Skeletal muscle cell (primary cell): ENCODE measurements around the gene CSF2RB.

Experiments used
- DNase-seq: peaks from one replicate; pipeline ENCODE4 v3.0.0-alpha.2; 2010; ENCODE audit warnings: low read depth
- H3K4me3 ChIP-seq: 2 replicates; pipeline ENCODE4 v1.5.1; 2011; ENCODE audit warnings: low read depth, mild to moderate bottlenecking, control low read depth, low read length, moderate library complexity

The CSF2RB gene

GRCh38 chr22:36885474-36885873 lies 28.0 kb upstream of the CSF2RB start:
- no peak for DNase-seq

GRCh38 chr22:36886016-36886415 lies 27.4 kb upstream of the CSF2RB start:
- no peak overlapping the region for H3K4me3 ChIP-seq

More at GRCh38 chr22:36885474-36885873, 28.0 kb upstream of the CSF2RB start:
- H3K4me3 ChIP-seq: no peak overlapping the region

DNA sequence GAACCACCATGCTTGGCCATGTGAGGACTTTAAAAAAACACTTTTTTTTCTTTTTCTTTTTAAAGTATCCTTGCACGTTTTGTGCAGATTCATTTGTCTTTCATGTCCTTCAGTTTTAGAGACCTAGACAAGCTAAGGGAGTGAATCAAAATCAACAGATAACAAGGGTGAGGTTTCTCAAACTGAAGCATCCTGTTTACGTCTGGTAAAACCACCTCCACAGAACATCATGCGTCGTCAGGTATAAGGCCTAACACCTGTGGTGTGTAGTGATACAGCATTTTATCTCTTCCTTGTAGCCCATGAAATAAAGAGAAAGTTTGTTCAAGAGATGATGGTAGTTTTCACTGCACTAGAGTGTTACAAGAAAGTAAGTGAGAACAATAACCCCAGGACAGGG lies 26.3 kb upstream of the CSF2RB start:
- no peak for DNase-seq

More at GRCh38 chr22:36886016-36886415, 27.4 kb upstream of the CSF2RB start:
- no peak for DNase-seq

GRCh38 chr22:36891646-36892045 lies 21.8 kb upstream of the CSF2RB start:
- H3K4me3 ChIP-seq: no peak overlapping the region
- no peak for DNase-seq

More for the DNA sequence above, 26.3 kb upstream of the CSF2RB start:
- no peak overlapping the region for H3K4me3 ChIP-seq

GRCh38 chr22:36892292-36892691 lies 21.1 kb upstream of the CSF2RB start:
- H3K4me3 ChIP-seq: no peak overlapping the region
- DNase-seq: no peak

DNA sequence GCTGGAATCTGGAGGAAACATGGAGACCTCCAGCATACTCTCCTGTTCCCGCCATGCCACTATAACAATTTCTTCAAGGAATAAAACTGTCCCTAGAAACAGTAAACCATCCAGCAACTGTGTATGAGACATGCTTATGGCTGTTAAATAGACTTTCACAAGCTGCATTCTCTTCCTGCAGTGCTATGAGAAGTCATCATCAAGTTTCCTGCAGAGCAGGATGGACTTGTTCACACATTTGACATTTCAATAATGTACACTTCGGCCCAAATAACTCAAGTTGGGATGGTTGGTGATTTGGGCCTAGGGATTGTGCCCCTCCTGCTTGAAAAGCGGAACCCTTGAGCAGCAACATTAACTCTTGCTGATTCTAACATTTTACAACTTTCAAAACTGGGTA lies 20.2 kb upstream of the CSF2RB start:
- no peak overlapping the region for H3K4me3 ChIP-seq
- DNase-seq: no peak

DNA sequence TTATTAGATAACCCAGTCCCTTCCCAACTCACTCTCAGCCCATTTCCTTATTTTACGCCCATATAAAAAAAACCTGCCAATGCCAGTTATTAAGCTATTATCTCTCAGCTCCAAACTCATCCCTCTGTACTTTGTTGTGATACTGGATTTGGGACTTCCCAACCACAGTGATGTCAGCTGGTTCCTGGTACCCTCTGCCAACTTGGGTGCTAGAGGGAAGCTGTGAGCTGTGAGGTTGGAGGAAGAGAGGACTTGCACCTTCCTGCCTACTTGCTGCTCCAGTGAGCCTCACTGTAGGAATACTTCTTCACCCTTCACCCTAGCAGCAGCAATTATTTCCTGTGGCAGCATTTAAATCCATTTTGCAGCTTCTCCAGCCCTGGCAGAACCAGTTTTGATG lies 19.2 kb upstream of the CSF2RB start:
- no peak for DNase-seq
- H3K4me3 ChIP-seq: no peak overlapping the region

DNA sequence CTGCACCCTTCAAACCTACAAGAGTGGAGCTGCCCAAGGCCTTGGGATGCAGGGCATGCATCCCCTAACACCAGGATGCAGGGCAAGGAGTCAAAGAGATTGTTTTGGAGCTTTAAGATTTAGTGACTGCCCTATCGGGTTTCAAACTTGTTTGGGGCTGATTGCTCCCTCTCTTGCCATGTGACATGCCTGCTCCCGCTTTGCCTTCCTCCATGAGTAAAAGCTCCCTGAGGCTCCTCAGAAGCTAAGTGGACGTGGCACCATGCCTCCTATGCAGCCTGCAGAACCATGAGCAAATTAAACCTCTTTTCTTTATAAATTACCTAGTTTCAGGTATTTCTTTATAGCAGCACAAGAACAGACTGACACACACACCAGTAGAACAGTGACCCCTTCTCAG lies 15.8 kb upstream of the CSF2RB start:
- no peak overlapping the region for H3K4me3 ChIP-seq

GRCh38 chr22:36898690-36899089 lies 14.7 kb upstream of the CSF2RB start:
- DNase-seq: no peak
- H3K4me3 ChIP-seq: no peak overlapping the region

More for the DNA sequence above, 15.8 kb upstream of the CSF2RB start:
- DNase-seq: no peak

GRCh38 chr22:36899498-36899897 lies 13.9 kb upstream of the CSF2RB start:
- no peak for DNase-seq
- H3K4me3 ChIP-seq: no peak overlapping the region

GRCh38 chr22:36900225-36900624 lies 13.2 kb upstream of the CSF2RB start:
- no peak overlapping the region for H3K4me3 ChIP-seq
- no peak for DNase-seq

GRCh38 chr22:36900880-36901279 lies 12.5 kb upstream of the CSF2RB start:
- no peak for DNase-seq
- no peak overlapping the region for H3K4me3 ChIP-seq

DNA sequence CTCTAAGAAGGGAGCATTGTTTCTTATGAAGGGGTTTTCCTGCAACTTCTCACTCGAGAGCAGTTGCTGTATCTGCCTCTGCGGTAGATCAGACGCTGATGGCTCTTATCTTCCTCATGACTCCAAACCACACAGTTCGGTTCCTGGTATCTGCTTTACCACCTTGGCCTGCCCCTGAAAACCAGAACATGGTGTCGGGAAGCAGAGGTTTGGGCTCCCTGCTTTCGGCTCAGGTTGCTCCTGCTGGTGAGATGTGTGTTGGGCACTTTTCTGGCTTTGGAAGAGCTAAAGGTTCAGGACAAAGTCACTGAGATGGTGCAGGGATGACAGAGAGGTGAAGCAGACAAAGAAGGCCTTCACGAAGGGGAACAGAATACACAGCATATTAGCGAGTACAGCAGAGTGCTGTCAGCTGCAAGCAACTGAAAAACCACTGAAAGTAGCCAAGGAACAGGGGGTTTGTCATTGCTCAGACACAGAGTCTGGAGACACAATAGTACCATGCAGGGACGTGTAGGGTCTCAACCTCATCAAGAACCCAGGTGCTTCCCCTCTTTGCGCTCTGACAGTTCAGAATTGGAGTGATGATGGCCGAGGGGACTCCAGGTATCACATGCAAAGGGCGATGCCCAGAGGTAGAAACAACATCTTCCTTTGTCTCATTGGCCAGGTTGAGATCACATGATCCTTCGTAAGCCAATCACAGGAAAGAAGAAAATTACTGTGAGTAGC lies 11.9 kb upstream of the CSF2RB start:
- DNase-seq: no peak
- no peak overlapping the region for H3K4me3 ChIP-seq

DNA sequence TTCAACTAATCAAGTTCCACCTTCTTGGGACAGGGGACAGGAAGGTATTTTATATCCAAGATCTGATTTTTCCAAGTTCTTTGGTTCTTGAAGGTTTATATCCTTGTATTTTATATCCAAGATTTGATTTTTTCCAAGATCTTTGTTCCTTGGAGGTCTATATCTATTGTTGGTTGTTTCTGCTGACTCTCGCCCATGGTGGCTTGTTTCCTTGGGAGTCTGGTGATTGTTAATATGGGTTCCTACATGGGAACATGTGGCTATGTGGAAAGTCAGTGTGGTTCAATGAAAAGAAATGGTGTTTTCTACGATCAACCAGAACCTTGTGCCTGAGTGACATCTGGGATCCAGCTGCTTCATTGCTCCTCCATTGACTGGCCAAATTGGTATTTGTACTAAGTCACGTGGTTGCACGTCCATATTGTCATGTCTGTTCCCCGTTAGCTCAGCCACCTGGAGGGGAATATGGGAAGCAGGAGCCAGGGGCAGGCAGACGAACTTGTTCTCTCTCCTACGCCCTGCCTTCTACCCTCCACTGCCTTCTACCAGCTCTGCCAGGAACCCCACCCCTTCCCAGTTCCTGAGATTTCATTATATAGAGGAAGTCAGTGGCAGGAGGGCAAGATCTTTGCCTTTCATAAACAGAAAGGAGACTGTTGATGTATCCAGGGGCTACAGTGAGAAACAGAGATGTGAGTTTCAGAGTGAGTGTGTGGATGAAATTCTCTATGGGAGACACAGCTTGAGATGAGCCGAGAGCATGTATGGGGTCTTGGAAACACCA lies 11.1 kb upstream of the CSF2RB start:
- no peak for DNase-seq
- no peak overlapping the region for H3K4me3 ChIP-seq

DNA sequence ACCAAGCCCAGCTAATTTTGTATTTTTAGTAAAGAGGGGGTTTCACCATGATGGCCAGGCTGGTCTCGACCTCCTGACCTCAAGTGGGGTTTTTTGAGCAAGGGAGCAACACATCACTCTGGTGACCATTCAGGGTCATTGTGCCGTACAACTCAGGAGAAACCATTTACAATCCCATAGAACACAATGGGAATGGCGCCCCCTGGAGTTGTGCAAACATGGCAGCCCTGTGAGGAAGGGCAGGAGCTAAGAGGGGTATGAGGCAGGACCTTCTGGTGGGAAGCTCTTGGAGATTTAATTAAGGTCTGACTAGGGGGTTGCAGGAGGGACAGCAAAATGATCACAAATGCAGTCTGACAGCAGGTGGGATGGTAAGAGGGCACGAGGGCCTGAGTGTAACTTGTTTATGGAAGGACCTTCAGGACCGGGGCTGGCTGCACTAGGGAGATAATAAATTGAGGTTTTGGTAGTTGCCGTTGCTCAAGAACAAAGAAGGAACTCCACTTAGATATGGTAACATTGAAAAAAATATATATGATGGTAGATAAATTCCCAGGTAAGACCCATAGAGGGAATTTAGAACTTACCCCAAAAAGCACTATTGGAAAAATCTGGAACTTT lies 9.1 kb upstream of the CSF2RB start:
- no peak overlapping the region for H3K4me3 ChIP-seq
- no peak for DNase-seq

DNA sequence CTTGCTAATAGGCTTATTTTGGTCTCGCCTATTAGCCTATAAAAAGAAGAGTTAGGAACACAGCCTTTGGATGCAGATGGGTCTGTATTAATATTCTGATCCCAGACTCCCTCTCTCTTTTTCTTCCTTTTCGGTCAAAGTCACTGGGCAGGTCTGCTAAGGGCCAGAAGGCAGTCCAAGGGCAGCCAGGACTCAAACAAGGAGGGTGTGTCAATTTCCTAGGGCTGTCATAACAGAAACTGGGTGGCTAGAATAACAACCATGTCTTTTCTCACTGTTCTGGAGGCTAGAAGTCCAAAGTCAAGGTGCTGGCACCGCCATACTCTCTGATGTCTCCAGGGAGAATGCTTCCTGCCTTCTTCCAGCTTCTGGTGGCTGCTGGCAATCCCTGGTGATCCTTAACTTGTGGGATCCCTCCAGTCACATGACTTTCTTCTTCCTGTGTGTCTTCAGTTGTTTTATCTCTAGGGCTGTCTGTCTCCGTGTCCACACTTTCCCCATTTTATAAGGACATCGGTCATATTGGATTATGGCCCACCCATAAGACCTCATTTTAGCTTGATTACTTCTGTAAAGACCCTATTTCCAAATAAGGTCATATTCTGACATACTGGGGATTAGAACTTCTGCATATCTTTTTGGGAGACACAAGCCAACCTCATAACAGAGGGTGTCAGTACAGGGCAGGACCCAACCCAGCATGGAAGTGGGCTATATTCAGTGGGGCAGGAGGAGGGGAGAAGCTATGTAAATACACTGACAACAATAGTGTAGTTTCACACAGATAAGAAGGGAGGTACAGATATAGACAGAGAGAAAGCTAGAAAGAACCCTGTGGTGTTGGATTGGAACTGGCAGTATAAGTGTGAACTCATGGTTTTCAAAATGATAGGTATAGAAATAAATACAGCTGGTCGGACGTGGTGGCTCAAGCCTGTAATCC lies 5.9 kb upstream of the CSF2RB start:
- no peak overlapping the region for H3K4me3 ChIP-seq
- DNase-seq: no peak

- no peak for DNase-seq
- H3K4me3 ChIP-seq: no peak overlapping the region
Measured at GRCh38 chr22:36910461-36910860, 3.0 kb upstream of the CSF2RB start.

- DNase-seq: no peak
- no peak overlapping the region for H3K4me3 ChIP-seq
Measured at GRCh38 chr22:36911887-36912661, 1.4 kb upstream of the CSF2RB start.
